SW480 (cell line): ENCODE measurements around the gene KLHL4.
A peak's percentile ranks its signal among the peaks of the same experiment; 100 is the strongest.
"Not testable (repeated sequence)": the region's sequence is repeated elsewhere in the genome, so short reads cannot be mapped to it uniquely, and the experiment has no call there.

Source experiments
- DNase-seq: peaks from one replicate; pipeline ENCODE4 v3.0.0-alpha.2; 2016; ENCODE audit warnings: low spot score

Gene KLHL4

GRCh38 chrX:87663421-87663820 lies 145.8 kb downstream of the KLHL4 start:
- no peak for DNase-seq

DNA sequence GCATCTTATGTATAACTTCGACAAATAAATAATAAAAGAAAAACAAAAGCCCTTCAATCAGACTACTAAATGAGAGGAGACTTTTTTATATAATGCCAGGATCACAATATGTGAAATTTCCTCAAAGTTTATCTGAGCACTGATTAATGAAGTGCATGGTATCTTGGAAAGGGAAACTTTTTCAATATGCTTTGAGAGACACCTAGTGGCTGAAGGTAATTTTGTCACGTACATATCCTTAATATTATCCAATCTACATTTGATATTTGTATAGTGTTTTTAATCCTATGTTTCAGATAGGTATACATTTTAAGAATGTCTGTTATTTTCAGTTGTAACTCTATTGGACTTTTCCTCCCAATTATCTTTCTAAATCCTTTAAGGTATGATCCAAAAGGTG lies 146.8 kb downstream of the KLHL4 start:
- peak; percentile 31 for DNase-seq

GRCh38 chrX:87679849-87680248 lies 162.2 kb downstream of the KLHL4 start:
- DNase-seq, result no peak

DNA sequence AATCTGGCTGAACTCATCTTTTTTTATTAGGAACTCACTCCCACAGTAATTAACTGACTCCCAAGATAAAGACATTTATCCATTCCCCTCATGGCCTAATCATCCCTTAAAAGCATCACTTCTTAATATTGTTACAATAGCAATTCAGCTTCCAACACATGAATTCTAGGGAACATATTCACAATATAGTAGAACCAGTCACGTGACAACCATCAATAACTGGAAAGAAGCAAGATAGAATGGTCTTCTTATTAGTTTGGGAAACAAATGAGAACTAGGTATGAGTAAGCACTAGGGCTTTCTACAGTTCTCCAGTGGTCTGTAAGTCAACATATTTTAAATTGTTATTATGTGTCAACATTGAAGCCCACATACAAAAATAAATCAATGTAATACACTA lies 170.1 kb downstream of the KLHL4 start:
- DNase-seq, result no peak

- not testable (repeated sequence) for DNase-seq
Observed at GRCh38 chrX:87688113-87688748, 170.6 kb downstream of the KLHL4 start.

DNA sequence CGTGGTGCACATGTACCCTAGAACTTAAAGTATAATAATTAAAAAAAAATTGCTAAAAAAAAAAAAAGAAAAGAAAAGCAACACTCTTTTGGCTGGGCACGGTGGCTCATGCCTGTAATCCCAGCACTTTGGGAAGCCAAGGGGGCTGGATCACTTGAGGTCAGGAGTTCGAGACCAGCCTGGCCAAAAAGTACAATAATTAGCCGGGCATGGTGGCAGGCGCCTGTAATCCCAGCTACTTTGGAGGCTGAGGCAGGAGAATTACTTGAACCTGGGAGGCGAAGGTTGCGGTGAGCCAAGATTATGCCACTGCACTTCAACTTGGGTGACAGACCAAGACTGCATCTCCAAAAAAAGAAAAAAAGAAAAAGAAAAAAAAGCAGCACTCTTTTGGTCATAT lies 171.6 kb downstream of the KLHL4 start:
- DNase-seq, result not testable (repeated sequence)

GRCh38 chrX:87693204-87693603 lies 175.6 kb downstream of the KLHL4 start:
- no peak for DNase-seq

DNA sequence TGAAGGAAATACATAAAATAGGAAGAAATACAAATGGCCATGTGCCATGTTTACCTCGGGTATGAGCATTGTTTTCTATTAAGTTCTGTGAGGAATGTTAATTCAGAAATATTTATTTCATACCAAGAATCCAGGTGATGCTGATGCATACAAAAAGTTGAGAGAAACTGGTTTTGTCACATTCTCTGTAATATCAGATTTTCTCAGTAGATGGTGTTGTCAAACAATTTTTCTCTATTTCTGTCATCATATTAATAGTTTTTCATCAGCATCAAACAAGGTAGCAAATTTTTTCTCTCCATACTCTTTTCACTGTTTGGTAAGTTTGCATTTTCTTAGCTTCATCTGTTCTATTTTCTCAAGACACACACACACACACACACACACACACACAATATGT lies 179.8 kb downstream of the KLHL4 start:
- no peak for DNase-seq

DNA sequence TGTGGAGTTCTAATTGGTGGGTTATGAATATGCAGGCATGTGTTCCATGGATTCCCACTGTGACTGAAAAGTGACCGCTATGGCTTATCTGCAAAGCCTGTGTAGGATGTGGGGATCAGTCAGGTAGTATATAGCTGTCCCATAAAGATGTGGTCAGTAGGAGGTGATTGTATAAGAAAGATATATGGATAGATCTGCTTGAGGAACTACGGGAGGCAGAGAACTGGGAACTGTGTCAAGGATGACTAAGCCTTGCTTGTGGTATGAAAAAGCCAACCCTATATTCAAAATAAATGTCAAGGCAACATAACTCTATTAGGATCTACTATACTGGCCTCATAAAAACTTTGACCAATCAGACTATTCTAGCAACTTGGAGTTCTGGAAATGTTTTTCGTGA lies 185.2 kb downstream of the KLHL4 start:
- no peak for DNase-seq

DNA sequence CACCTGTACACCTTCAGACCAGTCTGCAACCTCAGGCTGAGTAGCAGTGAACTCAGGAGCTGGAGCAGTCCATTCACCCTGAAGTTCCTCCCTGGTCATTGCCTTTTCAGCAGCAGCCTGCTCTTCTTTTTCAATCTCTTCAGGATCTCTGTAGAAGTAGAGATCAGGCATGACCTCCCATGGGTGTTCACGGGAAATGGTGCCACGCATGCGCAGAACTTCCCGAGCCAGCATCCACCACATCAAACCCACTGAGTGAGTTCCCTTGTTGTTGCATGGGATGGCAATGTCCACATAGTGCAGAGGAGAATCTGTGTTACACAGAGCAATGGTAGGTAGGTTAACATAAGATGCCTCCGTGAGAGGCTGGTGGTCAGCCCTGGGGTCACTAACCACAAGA lies 185.9 kb downstream of the KLHL4 start:
- DNase-seq, result not testable (repeated sequence)

DNA sequence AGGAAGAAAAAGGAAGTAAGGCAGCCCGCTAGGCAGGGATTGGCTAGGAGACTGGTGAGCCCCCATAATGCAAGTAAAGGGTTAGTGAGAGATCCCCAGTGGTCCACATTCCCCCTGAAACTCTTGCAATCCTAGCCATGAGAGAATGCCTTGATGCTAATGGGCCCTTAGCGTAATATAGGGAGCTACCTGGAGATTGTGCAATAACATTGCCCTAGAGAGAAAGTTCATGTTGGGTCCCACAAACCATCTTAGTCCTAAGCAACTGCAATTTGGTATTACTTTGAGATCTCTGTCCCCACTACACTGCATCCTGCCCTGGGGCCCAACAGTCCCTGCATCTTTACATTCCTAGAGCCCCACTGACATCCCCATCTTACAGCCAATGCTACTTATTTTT lies 188.5 kb downstream of the KLHL4 start:
- DNase-seq, result no peak

GRCh38 chrX:87710580-87710979 lies 193.0 kb downstream of the KLHL4 start:
- DNase-seq, result no peak
